Measurements from ENCODE around the gene LY9. TPM values are rescaled to one million over a fixed set of nuclear protein-coding genes. Genes with fewer than 3 reads are reported as not detected.

LY9 gene
- total RNA-seq: under 1 TPM in 1 of 2 donors, not detected in 1; 0.68 TPM
- 0.71 TPM for polyA plus RNA-seq (ENCODE audit: insufficient read depth, low read depth, low replicate concordance)
- long read RNA-seq, donor 1: 0 reads
- long read RNA-seq, donor 2: 0 reads

- Histone ChIP-seq H3K36me3 (ENCODE audit: low read depth, missing control alignments) (no peaks in the 10 kb centered on the region), H3K4me3 (no peak within 1 kb of the TSS), H3K27ac (no peak within 1 kb of the TSS), H3K4me1 (no peaks in the 10 kb centered on the region), H3K27me3 (no peaks in the 10 kb centered on the region), H3K9me3 (no peaks in the 10 kb centered on the region)
- WGBS, 2 donors: 88 to 96% methylated on average over 4 of the region's 4 CpGs
- TF ChIP-seq CTCF (IDR thresholded peaks at IDR 0.05) (no peak), POLR2A (IDR thresholded peaks at IDR 0.05) (no peak)
- intact Hi-C loops (cut with DNase I; ENCODE audit: low total_unique reads): no loop called here
- no peak for DNase-seq
These were observed at the start of gene LY9 for GRCh38 chr1:160795951-160796383. Gene LY9 (plus strand): TSS chr1:160796174. CDS start chr1:160796188, 14 bp downstream.

- no peak overlapping the region for H3K27ac ChIP-seq
- 91 to 93% methylated on average over 7 of the region's 7 CpGs for WGBS, 2 donors
- no peaks in the 10 kb centered on the region for H3K36me3 ChIP-seq (ENCODE audit: low read depth, missing control alignments)
- no peak for DNase-seq
- H3K9me3 ChIP-seq: no peaks in the 10 kb centered on the region
- TF ChIP-seq CTCF (IDR thresholded peaks at IDR 0.05) (no peak), POLR2A (IDR thresholded peaks at IDR 0.05) (no peak)
- intact Hi-C loops (cut with DNase I; ENCODE audit: low total_unique reads): no loop called here
- no peak overlapping the region for H3K4me3 ChIP-seq
- no peaks in the 10 kb centered on the region for H3K27me3 ChIP-seq
- no peaks in the 10 kb centered on the region for H3K4me1 ChIP-seq
These were observed 49.0 kb upstream of the LY9 start for GRCh38 chr1:160746836-160747500.

GRCh38 chr1:160747717-160748116 lies 48.3 kb upstream of the LY9 start:
- Histone ChIP-seq H3K27me3 (no peaks in the 10 kb centered on the region), H3K9me3 (no peaks in the 10 kb centered on the region), H3K36me3 (ENCODE audit: low read depth, missing control alignments) (no peaks in the 10 kb centered on the region), H3K4me1 (peaks cover 4% of the 10 kb centered on the region), H3K27ac (no peak overlapping the region), H3K4me3 (no peak overlapping the region)
- intact Hi-C loops (cut with DNase I; ENCODE audit: low total_unique reads): no loop called here
- TF ChIP-seq POLR2A (IDR thresholded peaks at IDR 0.05): no peak
- no peak for TF ChIP-seq CTCF (IDR thresholded peaks at IDR 0.05)
- no peak for DNase-seq

- intact Hi-C loops (cut with DNase I; ENCODE audit: low total_unique reads): no loop called here
- no peak for DNase-seq
- Histone ChIP-seq H3K9me3 (no peaks in the 10 kb centered on the region), H3K27me3 (no peaks in the 10 kb centered on the region), H3K36me3 (ENCODE audit: low read depth, missing control alignments) (no peaks in the 10 kb centered on the region), H3K4me3 (no peak overlapping the region), H3K27ac (no peak overlapping the region), H3K4me1 (peaks cover 8% of the 10 kb centered on the region)
- TF ChIP-seq CTCF (IDR thresholded peaks at IDR 0.05) (no peak), POLR2A (IDR thresholded peaks at IDR 0.05) (no peak)
- WGBS, 2 donors: 75 to 79% methylated on average over 9 to 10 of the region's 10 CpGs
These were observed 47.6 kb upstream of the LY9 start for GRCh38 chr1:160748181-160748877.

All from testis (tissue), 5 donors.